HUES6 (cell line): ENCODE measurements around the gene BCORL1.
A peak's percentile ranks its signal among the peaks of the same experiment; 100 is the strongest.

Experiments
- H3K27ac ChIP-seq: 2 replicates; pipeline ENCODE4 v1.7.0; 2013; ENCODE audit warnings: low read depth, mild to moderate bottlenecking, low read length, inconsistent platforms
- H3K27me3 ChIP-seq: 2 replicates; pipeline ENCODE4 v1.6.1; 2013; ENCODE audit warnings: low read length; ENCODE audit not compliant: control insufficient read depth, insufficient read depth
- H3K36me3 ChIP-seq: 2 replicates; pipeline ENCODE4 v1.6.1; 2013; ENCODE audit warnings: low read length; ENCODE audit not compliant: control insufficient read depth, insufficient read depth
- H3K4me1 ChIP-seq: 2 replicates; pipeline ENCODE4 v1.6.1; 2013; ENCODE audit warnings: low read length; ENCODE audit not compliant: control insufficient read depth, insufficient read depth
- H3K4me3 ChIP-seq: 2 replicates; pipeline ENCODE4 v1.5.1; 2013; ENCODE audit warnings: low read depth, low read length
- H3K9ac ChIP-seq: one replicate; pipeline ENCODE4 v1.6.1; 2013; ENCODE audit warnings: mild to moderate bottlenecking, low read length
- H3K9me3 ChIP-seq: 2 replicates; pipeline ENCODE4 v1.6.1; 2013; ENCODE audit warnings: low read depth, low read length; ENCODE audit not compliant: control insufficient read depth, insufficient read depth

The BCORL1 gene

GRCh38 chrX:129953334-129953648 is 29.1 kb upstream of the BCORL1 start:
- Histone ChIP-seq H3K27ac (no peak overlapping the region), H3K4me1 (peaks cover 33% of the 10 kb centered on the region), H3K4me3 (peak overlapping the region; percentile 69), H3K9me3 (no peaks in the 10 kb centered on the region), H3K36me3 (no peaks in the 10 kb centered on the region), H3K27me3 (peaks cover 84% of the 10 kb centered on the region), H3K9ac (no peak overlapping the region)

GRCh38 chrX:129953881-129954280 is 28.6 kb upstream of the BCORL1 start:
- Histone ChIP-seq H3K36me3 (no peaks in the 10 kb centered on the region), H3K9me3 (no peaks in the 10 kb centered on the region), H3K4me3 (peak overlapping the region; percentile 69), H3K9ac (no peak overlapping the region), H3K27me3 (peaks cover 90% of the 10 kb centered on the region), H3K27ac (no peak overlapping the region), H3K4me1 (peaks cover 34% of the 10 kb centered on the region)

GRCh38 chrX:129954804-129955203 is 27.6 kb upstream of the BCORL1 start:
- Histone ChIP-seq H3K36me3 (no peaks in the 10 kb centered on the region), H3K9ac (no peak overlapping the region), H3K27me3 (peaks cover 94% of the 10 kb centered on the region), H3K27ac (no peak overlapping the region), H3K9me3 (no peaks in the 10 kb centered on the region), H3K4me1 (peaks cover 40% of the 10 kb centered on the region), H3K4me3 (no peak overlapping the region)

- no peak overlapping the region for H3K9ac ChIP-seq
- no peak overlapping the region for H3K4me3 ChIP-seq
- no peaks in the 10 kb centered on the region for H3K36me3 ChIP-seq
- H3K9me3 ChIP-seq, result no peaks in the 10 kb centered on the region
- peaks cover 44% of the 10 kb centered on the region for H3K4me1 ChIP-seq
- no peak overlapping the region for H3K27ac ChIP-seq
- peaks cover 94% of the 10 kb centered on the region for H3K27me3 ChIP-seq
Measured at GRCh38 chrX:129955682-129956081, 26.8 kb upstream of the BCORL1 start.

- no peak overlapping the region for H3K9ac ChIP-seq
- H3K4me1 ChIP-seq, result peaks cover 47% of the 10 kb centered on the region
- no peaks in the 10 kb centered on the region for H3K36me3 ChIP-seq
- no peak overlapping the region for H3K27ac ChIP-seq
- H3K27me3 ChIP-seq, result peaks cover 94% of the 10 kb centered on the region
- H3K9me3 ChIP-seq, result no peaks in the 10 kb centered on the region
- peak overlapping the region; percentile 74 for H3K4me3 ChIP-seq
Measured at GRCh38 chrX:129956145-129956544, 26.3 kb upstream of the BCORL1 start.

GRCh38 chrX:129956765-129957164 is 25.7 kb upstream of the BCORL1 start:
- H3K9me3 ChIP-seq, result no peaks in the 10 kb centered on the region
- H3K9ac ChIP-seq, result no peak overlapping the region
- peaks cover 52% of the 10 kb centered on the region for H3K4me1 ChIP-seq
- no peak overlapping the region for H3K27ac ChIP-seq
- H3K4me3 ChIP-seq, result peak overlapping the region; percentile 74
- peaks cover 93% of the 10 kb centered on the region for H3K27me3 ChIP-seq
- no peaks in the 10 kb centered on the region for H3K36me3 ChIP-seq

- H3K27ac ChIP-seq, result no peak overlapping the region
- H3K9ac ChIP-seq, result peak overlapping the region; percentile 36
- H3K4me1 ChIP-seq, result peaks cover 46% of the 10 kb centered on the region
- H3K36me3 ChIP-seq, result no peaks in the 10 kb centered on the region
- peak overlapping the region; percentile 74 for H3K4me3 ChIP-seq
- no peaks in the 10 kb centered on the region for H3K9me3 ChIP-seq
- peaks cover 90% of the 10 kb centered on the region for H3K27me3 ChIP-seq
Measured at GRCh38 chrX:129957241-129958082, 25.0 kb upstream of the BCORL1 start.

GRCh38 chrX:129958083-129958465 is 24.4 kb upstream of the BCORL1 start:
- Histone ChIP-seq H3K27me3 (peaks cover 92% of the 10 kb centered on the region), H3K9me3 (no peaks in the 10 kb centered on the region), H3K27ac (no peak overlapping the region), H3K9ac (no peak overlapping the region), H3K4me3 (peak overlapping the region; percentile 74), H3K36me3 (no peaks in the 10 kb centered on the region), H3K4me1 (peaks cover 48% of the 10 kb centered on the region)

- Histone ChIP-seq H3K9ac (no peak overlapping the region), H3K27me3 (peaks cover 89% of the 10 kb centered on the region), H3K9me3 (no peaks in the 10 kb centered on the region), H3K4me3 (peak overlapping the region; percentile 42), H3K4me1 (peaks cover 44% of the 10 kb centered on the region), H3K27ac (no peak overlapping the region), H3K36me3 (no peaks in the 10 kb centered on the region)
Measured at GRCh38 chrX:129958814-129959492, 23.5 kb upstream of the BCORL1 start.

- no peaks in the 10 kb centered on the region for H3K9me3 ChIP-seq
- no peak overlapping the region for H3K27ac ChIP-seq
- no peaks in the 10 kb centered on the region for H3K36me3 ChIP-seq
- peak overlapping the region; percentile 42 for H3K4me3 ChIP-seq
- H3K27me3 ChIP-seq, result peaks cover 85% of the 10 kb centered on the region
- no peak overlapping the region for H3K9ac ChIP-seq
- H3K4me1 ChIP-seq, result peaks cover 39% of the 10 kb centered on the region
Measured at GRCh38 chrX:129959493-129959832, 23.0 kb upstream of the BCORL1 start.
